Ishikawa (cell line): ENCODE data around the gene HSPB8.

Source experiments
- CEBPB ChIP-seq: IDR thresholded peaks from 2 replicates; pipeline ENCODE4 v1.6.1; 2012
- CREB1 ChIP-seq: IDR thresholded peaks from 2 replicates; pipeline ENCODE4 v1.6.1; 2012; ENCODE audit warnings: low read depth
- EGR1 ChIP-seq: IDR thresholded peaks from 2 replicates; pipeline ENCODE4 v1.6.1; 2012
- EP300 ChIP-seq: IDR thresholded peaks from 2 replicates; pipeline ENCODE4 v1.6.1; 2012; ENCODE audit warnings: borderline replicate concordance
- FOXM1 ChIP-seq: IDR thresholded peaks from 2 replicates; pipeline ENCODE4 v1.6.1; 2012; ENCODE audit warnings: low read depth, borderline replicate concordance
- NFIC ChIP-seq: IDR thresholded peaks from 2 replicates; pipeline ENCODE4 v1.6.1; 2012
- RAD21 ChIP-seq: IDR thresholded peaks from 2 replicates; pipeline ENCODE4 v1.6.1; 2012; ENCODE audit warnings: low read depth
- TAF1 ChIP-seq: IDR thresholded peaks from 2 replicates; pipeline ENCODE4 v1.6.1; 2012; ENCODE audit warnings: low read depth, mild to moderate bottlenecking
- TCF12 ChIP-seq: IDR thresholded peaks from 2 replicates; pipeline ENCODE4 v1.6.1; 2012; ENCODE audit warnings: low read depth
- TEAD4 ChIP-seq: IDR thresholded peaks from 2 replicates; pipeline ENCODE4 v1.6.1; 2012
- YY1 ChIP-seq: IDR thresholded peaks from 2 replicates; pipeline ENCODE4 v1.6.1; 2012; ENCODE audit warnings: low read depth
- ZBTB7A ChIP-seq: IDR thresholded peaks from 2 replicates; pipeline ENCODE4 v1.6.1; 2012; ENCODE audit warnings: low read depth
- TF ChIP-seq, protein P1 (sequence below): IDR thresholded peaks from 2 replicates; pipeline ENCODE4 v1.6.1; 2012
- TF ChIP-seq, protein P2 (sequence below): IDR thresholded peaks from 2 replicates; pipeline ENCODE4 v1.6.1; 2012
- TF ChIP-seq, protein P3 (sequence below): IDR thresholded peaks from 2 replicates; pipeline ENCODE4 v1.6.1; 2012; ENCODE audit warnings: low read depth, mild to moderate bottlenecking

The HSPB8 gene

DNA sequence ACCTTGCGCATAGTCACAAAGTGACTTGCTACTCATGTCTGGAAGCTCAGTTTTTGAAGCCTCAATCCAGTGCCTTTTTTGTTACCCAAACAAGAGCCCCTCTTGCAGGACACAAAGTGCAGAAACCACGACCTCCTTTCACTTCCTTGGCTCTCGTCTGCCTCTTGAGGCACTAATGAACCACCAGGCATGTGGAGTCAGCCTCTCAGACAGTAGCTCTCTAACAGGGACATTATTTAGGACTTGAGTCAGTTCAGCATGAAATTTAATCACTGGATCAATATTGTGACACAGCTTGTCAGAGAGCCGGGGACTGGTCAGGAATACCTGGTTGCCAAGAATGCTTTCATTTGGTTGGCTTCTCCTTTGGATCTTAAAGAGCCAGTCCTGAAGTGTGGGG lies 46.7 kb downstream of the HSPB8 start:
- TF ChIP-seq, protein P1, sequence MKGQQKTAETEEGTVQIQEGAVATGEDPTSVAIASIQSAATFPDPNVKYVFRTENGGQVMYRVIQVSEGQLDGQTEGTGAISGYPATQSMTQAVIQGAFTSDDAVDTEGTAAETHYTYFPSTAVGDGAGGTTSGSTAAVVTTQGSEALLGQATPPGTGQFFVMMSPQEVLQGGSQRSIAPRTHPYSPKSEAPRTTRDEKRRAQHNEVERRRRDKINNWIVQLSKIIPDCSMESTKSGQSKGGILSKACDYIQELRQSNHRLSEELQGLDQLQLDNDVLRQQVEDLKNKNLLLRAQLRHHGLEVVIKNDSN = no peak
- no peak for TF ChIP-seq YY1
- TF ChIP-seq, protein P2, sequence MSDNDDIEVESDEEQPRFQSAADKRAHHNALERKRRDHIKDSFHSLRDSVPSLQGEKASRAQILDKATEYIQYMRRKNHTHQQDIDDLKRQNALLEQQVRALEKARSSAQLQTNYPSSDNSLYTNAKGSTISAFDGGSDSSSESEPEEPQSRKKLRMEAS = no peak
- TF ChIP-seq CREB1 = no peak
- TF ChIP-seq ZBTB7A = no peak
- no peak for TF ChIP-seq TAF1
- TF ChIP-seq CEBPB = no peak
- TF ChIP-seq EGR1 = no peak
- no peak for TF ChIP-seq TCF12
- no peak for TF ChIP-seq FOXM1
- no peak for TF ChIP-seq NFIC

DNA sequence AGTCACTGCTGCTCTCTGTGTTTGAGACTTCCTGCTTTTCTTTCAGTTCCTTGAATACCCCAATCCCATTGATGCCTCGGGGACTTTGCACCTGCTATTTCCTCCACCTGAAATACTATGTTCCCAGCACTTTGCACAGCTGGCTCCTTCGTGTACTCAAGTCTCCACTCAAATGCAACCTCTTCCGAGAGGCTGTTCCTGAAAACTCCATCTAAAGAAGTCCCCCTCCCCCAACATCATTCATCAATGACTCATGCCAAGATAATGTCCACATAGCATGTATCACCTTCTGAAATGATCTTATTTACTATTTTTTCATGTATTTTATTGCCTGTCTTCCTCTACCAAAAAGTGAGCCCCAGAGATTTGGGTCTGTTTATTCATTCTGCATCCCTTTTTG lies 48.6 kb downstream of the HSPB8 start:
- TF ChIP-seq NFIC (no peak), CREB1 (no peak), RAD21 (no peak), EP300 (no peak), EGR1 (no peak), FOXM1 (no peak), TEAD4 (no peak), TCF12 (no peak), CEBPB (no peak), ZBTB7A (no peak), YY1 (no peak), TAF1 (no peak)
- TF ChIP-seq, protein P1 = no peak
- TF ChIP-seq, protein P3, sequence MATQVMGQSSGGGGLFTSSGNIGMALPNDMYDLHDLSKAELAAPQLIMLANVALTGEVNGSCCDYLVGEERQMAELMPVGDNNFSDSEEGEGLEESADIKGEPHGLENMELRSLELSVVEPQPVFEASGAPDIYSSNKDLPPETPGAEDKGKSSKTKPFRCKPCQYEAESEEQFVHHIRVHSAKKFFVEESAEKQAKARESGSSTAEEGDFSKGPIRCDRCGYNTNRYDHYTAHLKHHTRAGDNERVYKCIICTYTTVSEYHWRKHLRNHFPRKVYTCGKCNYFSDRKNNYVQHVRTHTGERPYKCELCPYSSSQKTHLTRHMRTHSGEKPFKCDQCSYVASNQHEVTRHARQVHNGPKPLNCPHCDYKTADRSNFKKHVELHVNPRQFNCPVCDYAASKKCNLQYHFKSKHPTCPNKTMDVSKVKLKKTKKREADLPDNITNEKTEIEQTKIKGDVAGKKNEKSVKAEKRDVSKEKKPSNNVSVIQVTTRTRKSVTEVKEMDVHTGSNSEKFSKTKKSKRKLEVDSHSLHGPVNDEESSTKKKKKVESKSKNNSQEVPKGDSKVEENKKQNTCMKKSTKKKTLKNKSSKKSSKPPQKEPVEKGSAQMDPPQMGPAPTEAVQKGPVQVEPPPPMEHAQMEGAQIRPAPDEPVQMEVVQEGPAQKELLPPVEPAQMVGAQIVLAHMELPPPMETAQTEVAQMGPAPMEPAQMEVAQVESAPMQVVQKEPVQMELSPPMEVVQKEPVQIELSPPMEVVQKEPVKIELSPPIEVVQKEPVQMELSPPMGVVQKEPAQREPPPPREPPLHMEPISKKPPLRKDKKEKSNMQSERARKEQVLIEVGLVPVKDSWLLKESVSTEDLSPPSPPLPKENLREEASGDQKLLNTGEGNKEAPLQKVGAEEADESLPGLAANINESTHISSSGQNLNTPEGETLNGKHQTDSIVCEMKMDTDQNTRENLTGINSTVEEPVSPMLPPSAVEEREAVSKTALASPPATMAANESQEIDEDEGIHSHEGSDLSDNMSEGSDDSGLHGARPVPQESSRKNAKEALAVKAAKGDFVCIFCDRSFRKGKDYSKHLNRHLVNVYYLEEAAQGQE = no peak
- TF ChIP-seq, protein P2 = no peak

DNA sequence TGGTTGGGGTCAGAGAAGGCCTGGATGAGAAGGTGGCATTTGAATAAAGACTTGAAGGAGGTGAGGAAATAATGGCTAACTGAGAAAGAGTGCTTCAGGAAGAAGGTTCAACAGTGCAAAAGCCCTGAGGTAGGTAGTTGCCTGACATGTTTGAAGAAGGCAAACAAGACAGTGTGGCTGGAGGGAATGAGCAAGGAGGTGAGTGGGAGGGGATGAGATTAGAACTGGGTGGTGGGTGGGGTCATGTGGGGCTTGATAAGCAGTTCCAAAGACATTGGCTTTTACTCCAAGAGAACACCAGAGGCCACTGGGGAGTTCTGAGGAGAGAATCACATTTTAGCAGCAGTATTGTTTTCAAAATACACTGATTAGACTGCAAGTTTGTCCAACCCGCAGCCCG lies 50.5 kb downstream of the HSPB8 start:
- no peak for TF ChIP-seq TCF12
- TF ChIP-seq, protein P2 = no peak
- no peak for TF ChIP-seq NFIC
- no peak for TF ChIP-seq EGR1
- TF ChIP-seq TAF1 = no peak
- TF ChIP-seq TEAD4 = no peak
- TF ChIP-seq CEBPB = no peak
- no peak for TF ChIP-seq FOXM1
- TF ChIP-seq ZBTB7A = no peak
- TF ChIP-seq EP300 = no peak
- no peak for TF ChIP-seq YY1
- TF ChIP-seq CREB1 = no peak
- TF ChIP-seq RAD21 = no peak
- TF ChIP-seq, protein P1 = no peak
- TF ChIP-seq, protein P3 = no peak

DNA sequence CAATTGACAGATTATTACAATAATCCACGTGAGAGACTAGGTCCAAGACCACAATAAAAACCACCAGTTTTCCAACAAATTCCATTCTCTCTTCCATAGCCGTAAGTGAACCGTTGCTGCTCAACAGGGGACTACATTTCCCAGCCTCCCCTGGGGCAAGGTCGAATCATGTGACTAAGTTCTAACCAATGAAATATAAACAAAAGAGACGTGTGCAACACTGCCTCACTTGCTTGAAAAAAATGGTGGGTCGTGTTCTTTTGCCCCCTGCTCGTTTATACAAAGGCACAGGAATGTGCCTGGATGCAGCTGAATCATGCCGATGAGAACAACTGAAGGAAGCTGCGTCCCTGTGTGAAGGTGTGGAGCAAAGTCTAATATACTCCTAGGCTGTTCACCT lies 51.1 kb downstream of the HSPB8 start:
- TF ChIP-seq ZBTB7A = no peak
- TF ChIP-seq, protein P1 = peak; percentile 93

DNA sequence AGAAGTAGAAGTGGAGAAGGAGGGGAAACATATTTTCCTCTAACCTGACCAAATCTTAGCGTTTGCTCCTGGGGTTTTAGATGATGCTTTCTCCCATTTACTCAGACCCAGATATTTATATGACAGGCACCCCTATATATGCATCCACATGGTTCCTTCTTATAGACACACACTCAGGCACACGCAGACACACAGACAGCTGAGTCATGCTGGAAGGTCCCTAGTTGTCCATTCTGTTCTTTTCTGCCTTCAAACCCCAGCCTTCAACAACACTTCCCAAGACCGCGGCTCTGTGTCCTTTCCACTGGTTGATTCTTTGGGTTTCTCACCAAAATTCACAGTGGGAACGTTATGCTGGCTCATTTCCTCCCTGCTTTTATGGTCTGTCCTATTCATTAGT lies 52.1 kb downstream of the HSPB8 start:
- TF ChIP-seq ZBTB7A = no peak
- no peak for TF ChIP-seq TEAD4
- no peak for TF ChIP-seq FOXM1
- TF ChIP-seq, protein P2 = no peak
- TF ChIP-seq CEBPB = no peak
- TF ChIP-seq NFIC = no peak
- no peak for TF ChIP-seq RAD21
- TF ChIP-seq, protein P3 = no peak
